Measurements from ENCODE around the gene SHPK. TPM values are rescaled to one million over a fixed set of nuclear protein-coding genes. Genes with fewer than 3 reads are reported as not detected.

Gene SHPK, protein sequence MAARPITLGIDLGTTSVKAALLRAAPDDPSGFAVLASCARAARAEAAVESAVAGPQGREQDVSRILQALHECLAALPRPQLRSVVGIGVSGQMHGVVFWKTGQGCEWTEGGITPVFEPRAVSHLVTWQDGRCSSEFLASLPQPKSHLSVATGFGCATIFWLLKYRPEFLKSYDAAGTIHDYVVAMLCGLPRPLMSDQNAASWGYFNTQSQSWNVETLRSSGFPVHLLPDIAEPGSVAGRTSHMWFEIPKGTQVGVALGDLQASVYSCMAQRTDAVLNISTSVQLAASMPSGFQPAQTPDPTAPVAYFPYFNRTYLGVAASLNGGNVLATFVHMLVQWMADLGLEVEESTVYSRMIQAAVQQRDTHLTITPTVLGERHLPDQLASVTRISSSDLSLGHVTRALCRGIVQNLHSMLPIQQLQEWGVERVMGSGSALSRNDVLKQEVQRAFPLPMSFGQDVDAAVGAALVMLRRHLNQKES
- total RNA-seq: 15.1 and 16.4 TPM in 2 replicates

DNA sequence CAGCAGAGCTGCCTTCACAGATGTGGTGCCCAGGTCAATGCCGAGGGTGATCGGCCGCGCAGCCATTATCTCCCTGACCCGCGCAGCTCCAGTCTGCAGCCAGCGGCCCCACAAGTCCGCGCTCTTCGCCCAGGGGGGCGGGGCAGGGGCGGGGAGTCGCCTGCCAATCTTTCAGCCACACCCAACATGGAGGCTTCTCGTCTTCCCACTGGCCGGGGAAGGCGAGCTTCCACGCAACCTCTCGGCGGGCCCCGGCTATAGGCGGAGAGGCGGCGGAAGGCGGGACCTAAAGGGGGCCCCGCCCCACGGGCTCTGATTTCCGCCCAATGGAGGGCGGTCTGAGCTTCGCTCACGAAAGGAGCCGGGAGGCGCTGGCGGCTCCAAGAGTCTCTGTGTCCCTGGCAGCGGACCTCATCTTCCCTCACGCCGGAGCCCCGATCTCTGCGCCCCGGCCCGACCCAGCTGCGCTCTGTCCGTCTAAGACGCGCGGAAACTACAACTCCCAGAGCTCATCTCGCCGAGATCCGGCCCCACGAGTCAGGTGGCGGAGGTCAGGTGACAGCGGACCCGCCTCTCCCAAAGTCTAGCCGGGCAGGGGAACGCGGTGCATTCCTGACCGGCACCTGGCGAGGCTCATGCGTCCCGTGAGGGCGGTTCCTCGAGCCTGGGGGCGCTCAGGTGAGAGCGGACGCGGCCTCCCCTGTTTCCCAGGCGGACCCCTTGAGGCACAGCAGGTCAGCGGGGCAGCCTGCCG lies at the start of gene SHPK, which contains the start of gene CTNS:
SHPK (minus strand) TSS at position 97 of the 754 bp plus-strand sequence; CDS start at position 66, 31 bp downstream.
CTNS (plus strand) TSS at position 607 of the 754 bp plus-strand sequence. CDS start 3,447 bp downstream, outside the sequence.

DNA sequence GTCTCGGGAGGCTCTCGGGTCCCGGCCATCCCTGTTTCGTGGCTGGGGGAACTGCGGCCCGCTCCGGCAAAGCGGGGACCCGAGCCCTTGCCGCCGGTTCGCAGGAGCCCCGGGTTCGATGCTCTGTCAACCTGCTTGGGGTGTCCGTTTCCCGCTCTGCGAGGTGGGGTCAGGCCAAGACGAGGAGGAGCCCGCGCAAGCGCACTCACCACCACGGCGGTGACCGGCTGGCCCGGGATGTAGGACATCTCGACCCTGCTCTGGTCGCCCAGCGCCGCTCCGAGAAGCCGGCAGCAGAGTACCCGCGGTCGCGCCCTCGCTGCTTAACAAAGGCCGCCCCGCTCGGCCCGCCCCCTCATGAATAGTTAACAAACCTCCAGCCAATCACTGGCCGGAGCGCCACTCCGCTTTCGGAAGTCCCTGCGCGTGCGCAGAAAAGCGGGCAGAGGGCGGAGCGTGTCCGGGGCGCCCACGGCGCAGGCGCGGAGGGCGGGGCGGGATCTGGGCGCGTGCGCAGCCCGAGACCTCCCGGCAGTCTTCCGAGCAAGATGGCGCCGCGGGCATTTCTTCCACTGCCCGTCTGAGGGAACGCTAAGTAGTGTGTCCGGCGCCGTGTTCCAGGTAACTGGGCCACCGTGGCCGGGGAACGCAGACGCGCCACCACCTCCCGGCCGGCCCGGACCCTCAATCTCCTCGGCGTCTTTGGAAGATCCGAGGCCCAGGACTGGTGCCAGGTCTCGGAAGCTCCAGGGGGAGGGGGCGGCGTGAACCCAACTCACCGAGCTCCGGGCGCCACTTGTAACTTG lies 32.4 kb upstream of the SHPK start, which contains the start of the genes EMC6 and TAX1BP3:
EMC6 (plus strand) TSS at position 534 of the 806 bp plus-strand sequence. CDS start 335 bp downstream, outside the sequence.
TAX1BP3 (minus strand) TSS at position 300 of the 806 bp plus-strand sequence; CDS start at position 248, 52 bp downstream.

Other genes with a start within 250 kb of the SHPK start
- gene OR3A2, start 249.9 kb downstream of the SHPK start, total RNA-seq: 0.13 TPM in 1 of 2 replicates, not detected in the other
- not detected in 2 replicates for gene OR1E1, start 237.8 kb downstream of the SHPK start, total RNA-seq
- gene OR3A3, start 224.9 kb downstream of the SHPK start, total RNA-seq: not detected in 2 replicates
- not detected in 2 replicates for gene OR1E2, start 202.4 kb downstream of the SHPK start, total RNA-seq
- gene SPATA22, start 164.4 kb downstream of the SHPK start, total RNA-seq: 0.52 TPM in 1 of 2 replicates, not detected in the other
- 0.13 and 0.48 TPM in 2 replicates for gene ASPA, start 160.3 kb downstream of the SHPK start, total RNA-seq
- 0.08 and 0.13 TPM in 2 replicates for gene TRPV3, start 78.4 kb downstream of the SHPK start, total RNA-seq
- gene TRPV1, start 26.8 kb downstream of the SHPK start, total RNA-seq: 0.26 and 2.2 TPM in 2 replicates
- 13.8 and 47.3 TPM in 2 replicates for gene CTNS, start 510 bp upstream of the SHPK start, total RNA-seq
- gene TAX1BP3, start 32.3 kb upstream of the SHPK start, total RNA-seq: 154 and 375 TPM in 2 replicates
- gene EMC6, start 32.6 kb upstream of the SHPK start, total RNA-seq: 12.3 and 26.0 TPM in 2 replicates
- gene P2RX5, start 59.9 kb upstream of the SHPK start, total RNA-seq: 0.88 and 3.6 TPM in 2 replicates
- 4.6 and 8.0 TPM in 2 replicates for gene HASPIN, start 87.7 kb upstream of the SHPK start, total RNA-seq
- gene ITGAE, start 164.9 kb upstream of the SHPK start, total RNA-seq: 26.0 and 27.7 TPM in 2 replicates
- gene NCBP3, start 210.0 kb upstream of the SHPK start, total RNA-seq: 14.9 and 27.9 TPM in 2 replicates

Data from epithelial cell of alveolus of lung (primary cell).